ENCODE measurements around the gene TDRD12.

The TDRD12 gene

GRCh38 chr19:32735936-32736335 lies 16.4 kb downstream of the TDRD12 start:
- no peak for TF ChIP-seq CREB1 (IDR thresholded peaks at IDR 0.05; ENCODE audit: low read depth)
- no peak for TF ChIP-seq EGR1 (IDR thresholded peaks at IDR 0.05)
- no peak for TF ChIP-seq USF1 (IDR thresholded peaks at IDR 0.05)
- TF ChIP-seq RAD21 (IDR thresholded peaks at IDR 0.05; ENCODE audit: low read depth), result no peak
- TF ChIP-seq REST (IDR thresholded peaks at IDR 0.05; ENCODE audit: low read depth), result no peak
- TF ChIP-seq TCF12 (IDR thresholded peaks at IDR 0.05; ENCODE audit: low read depth), result no peak
- TF ChIP-seq ZBTB7A (IDR thresholded peaks at IDR 0.05; ENCODE audit: low read depth), result no peak
- TF ChIP-seq MAX (IDR thresholded peaks at IDR 0.05), result no peak
- TF ChIP-seq YY1 (IDR thresholded peaks at IDR 0.05; ENCODE audit: low read depth), result no peak
- TF ChIP-seq TEAD4 (IDR thresholded peaks at IDR 0.05), result no peak
- TF ChIP-seq TAF1 (IDR thresholded peaks at IDR 0.05; ENCODE audit: low read depth), result no peak
- TF ChIP-seq EP300 (IDR thresholded peaks at IDR 0.05; ENCODE audit: borderline replicate concordance), result no peak
- TF ChIP-seq NFIC (IDR thresholded peaks at IDR 0.05), result no peak
- no peak for TF ChIP-seq FOXM1 (IDR thresholded peaks at IDR 0.05; ENCODE audit: borderline replicate concordance, low read depth)
- no peak for TF ChIP-seq CEBPB (IDR thresholded peaks at IDR 0.05)

GRCh38 chr19:32743021-32743420 lies 23.5 kb downstream of the TDRD12 start:
- TF ChIP-seq FOXM1 (IDR thresholded peaks at IDR 0.05; ENCODE audit: borderline replicate concordance, low read depth) (no peak), ZBTB7A (IDR thresholded peaks at IDR 0.05; ENCODE audit: low read depth) (no peak), TCF12 (IDR thresholded peaks at IDR 0.05; ENCODE audit: low read depth) (no peak), MAX (IDR thresholded peaks at IDR 0.05) (no peak), USF1 (IDR thresholded peaks at IDR 0.05) (no peak), TAF1 (IDR thresholded peaks at IDR 0.05; ENCODE audit: low read depth) (no peak), CREB1 (IDR thresholded peaks at IDR 0.05; ENCODE audit: low read depth) (no peak), RAD21 (IDR thresholded peaks at IDR 0.05; ENCODE audit: low read depth) (no peak), NFIC (IDR thresholded peaks at IDR 0.05) (no peak), EP300 (IDR thresholded peaks at IDR 0.05; ENCODE audit: borderline replicate concordance) (no peak), YY1 (IDR thresholded peaks at IDR 0.05; ENCODE audit: low read depth) (no peak), TEAD4 (IDR thresholded peaks at IDR 0.05) (no peak), REST (IDR thresholded peaks at IDR 0.05; ENCODE audit: low read depth) (no peak)

GRCh38 chr19:32743447-32743846 lies 23.9 kb downstream of the TDRD12 start:
- TF ChIP-seq NFIC (IDR thresholded peaks at IDR 0.05), result no peak
- no peak for TF ChIP-seq EP300 (IDR thresholded peaks at IDR 0.05; ENCODE audit: borderline replicate concordance)
- TF ChIP-seq REST (IDR thresholded peaks at IDR 0.05; ENCODE audit: low read depth), result no peak
- TF ChIP-seq CEBPB (IDR thresholded peaks at IDR 0.05), result no peak
- no peak for TF ChIP-seq EGR1 (IDR thresholded peaks at IDR 0.05)
- no peak for TF ChIP-seq YY1 (IDR thresholded peaks at IDR 0.05; ENCODE audit: low read depth)
- no peak for TF ChIP-seq MAX (IDR thresholded peaks at IDR 0.05)

- TF ChIP-seq TCF12 (IDR thresholded peaks at IDR 0.05; ENCODE audit: low read depth) (no peak), TEAD4 (IDR thresholded peaks at IDR 0.05) (no peak), REST (IDR thresholded peaks at IDR 0.05; ENCODE audit: low read depth) (no peak), MAX (IDR thresholded peaks at IDR 0.05) (no peak)
Observed at GRCh38 chr19:32744555-32745325, 25.2 kb downstream of the TDRD12 start.
